Measurements from ENCODE around the gene FUBP3.
A peak's percentile ranks its signal among the peaks of the same experiment; 100 is the strongest.
"Not testable (repeated sequence)": the region's sequence is repeated elsewhere in the genome, so short reads cannot be mapped to it uniquely, and the experiment has no call there.

Gene FUBP3

GRCh38 chr9:130557077-130557468 lies 22.3 kb upstream of the FUBP3 start:
- no peak for DNase-seq

- DNase-seq = no peak
Measured at GRCh38 chr9:130561056-130561455, 18.3 kb upstream of the FUBP3 start.

- DNase-seq = not testable (repeated sequence)
Measured at GRCh38 chr9:130562525-130562924, 16.9 kb upstream of the FUBP3 start.

GRCh38 chr9:130563797-130564196 lies 15.6 kb upstream of the FUBP3 start:
- no peak for DNase-seq

- no peak for DNase-seq
Measured at GRCh38 chr9:130565792-130566191, 13.6 kb upstream of the FUBP3 start.

GRCh38 chr9:130570208-130570607 lies 9.2 kb upstream of the FUBP3 start:
- DNase-seq = no peak

- no peak for DNase-seq
Measured at GRCh38 chr9:130575514-130575913, 3.9 kb upstream of the FUBP3 start.

- DNase-seq = peak; percentile 70
Measured at GRCh38 chr9:130576176-130576575, 3.2 kb upstream of the FUBP3 start.

- DNase-seq = no peak
Measured at GRCh38 chr9:130579738-130580463, 524 bp downstream of the FUBP3 start.

- DNase-seq = no peak
Measured at GRCh38 chr9:130581766-130582165, 2.4 kb downstream of the FUBP3 start.

GRCh38 chr9:130583271-130583670 lies 3.9 kb downstream of the FUBP3 start:
- DNase-seq = no peak

- DNase-seq = no peak
Measured at GRCh38 chr9:130587921-130588320, 8.5 kb downstream of the FUBP3 start.

- no peak for DNase-seq
Measured at GRCh38 chr9:130588416-130588815, 9.0 kb downstream of the FUBP3 start.

GRCh38 chr9:130589754-130590153 lies 10.4 kb downstream of the FUBP3 start:
- peak; percentile 48 for DNase-seq

GRCh38 chr9:130590305-130590704 lies 10.9 kb downstream of the FUBP3 start:
- DNase-seq = peak; percentile 78

- DNase-seq = no peak
Measured at GRCh38 chr9:130593020-130593419, 13.6 kb downstream of the FUBP3 start.

GRCh38 chr9:130597228-130597627 lies 17.9 kb downstream of the FUBP3 start:
- DNase-seq = no peak

GRCh38 chr9:130598188-130598587 lies 18.8 kb downstream of the FUBP3 start:
- no peak for DNase-seq

- DNase-seq = no peak
Measured at GRCh38 chr9:130599625-130600024, 20.2 kb downstream of the FUBP3 start.

GRCh38 chr9:130601100-130601499 lies 21.7 kb downstream of the FUBP3 start:
- DNase-seq = no peak

GRCh38 chr9:130604295-130604694 lies 24.9 kb downstream of the FUBP3 start:
- DNase-seq = no peak

GRCh38 chr9:130606887-130607600 lies 27.7 kb downstream of the FUBP3 start:
- DNase-seq = no peak

- no peak for DNase-seq
Measured at GRCh38 chr9:130607640-130608420, 28.5 kb downstream of the FUBP3 start.
